Uterus (tissue), 4 donors: ENCODE results near the gene BDH1. TPM values are rescaled to one million over a fixed set of nuclear protein-coding genes. Genes with fewer than 3 reads are reported as not detected.
A peak's percentile ranks its signal among the peaks of the same experiment; 100 is the strongest.
"Not testable (repeated sequence)": the region's sequence is repeated elsewhere in the genome, so short reads cannot be mapped to it uniquely, and the experiment has no call there.

ENCODE experiments used
- DNase-seq, 2 donors: peaks; one replicate each; pipeline ENCODE4 v3.0.0-alpha.2; 2019 to 2020
- H3K27ac ChIP-seq, 2 donors: fragments of 200-600 bp; sonication (generic); 1 replicate in 1 of 2; 2 replicates in 1 of 2; pipeline ENCODE4 v1.5.1; 2016 to 2018
- H3K27me3 ChIP-seq, 2 donors: fragments of 200-600 bp; sonication (generic); one replicate each; pipeline ENCODE4 v1.5.1; 2018 to 2019; ENCODE audit warnings: control low read depth in 1 of 2
- H3K36me3 ChIP-seq, 2 donors: fragments of 200-600 bp; sonication (generic); one replicate each; pipeline ENCODE4 v1.5.1; 2019; ENCODE audit warnings: control low read depth in 1 of 2
- H3K4me1 ChIP-seq, 2 donors: fragments of 200-600 bp; sonication (generic); one replicate each; pipeline ENCODE4 v1.5.1; 2018 to 2019; ENCODE audit warnings: control low read depth in 1 of 2
- H3K4me3 ChIP-seq, 2 donors: fragments of 200-600 bp; sonication (generic); 1 replicate in 1 of 2; 2 replicates in 1 of 2; pipeline ENCODE4 v1.5.1; 2018 to 2019; ENCODE audit warnings: mild to moderate bottlenecking in 1 of 2
- H3K9me3 ChIP-seq, 2 donors: fragments of 200-600 bp; sonication (generic); one replicate each; pipeline ENCODE4 v1.5.1; 2019; ENCODE audit warnings: control low read depth in 1 of 2
- POLR2A ChIP-seq, 2 donors: fragments of 450-650 bp; IDR thresholded peaks; one replicate each; pipeline ENCODE4 v1.6.1; 2016; ENCODE audit warnings: antibody characterized with exemption in 2 of 2, mild to moderate bottlenecking in 1 of 2, moderate library complexity in 1 of 2
- intact Hi-C: fragments of 100-400 bp; cut with DNase I; formaldehyde crosslinking; loops from one replicate; pipeline ENCODE4 v1.15.1; 2023; ENCODE audit warnings: low total_unique reads
- total RNA-seq, 4 donors: library from RNA; depleted of rRNA in 3 of 4; stranded (reverse); fragments of >200 nt in 3 of 4; gene quantifications; one replicate each; pipeline versions ENCODE4 v1.1.0 to v1.2.4, GENCODE V29; 2014 to 2023
- TF ChIP-seq, protein P1 (sequence below), 4 experiments: fragments of 200-600 bp in 2 of 4; fragments of 450-650 bp in 2 of 4; sonication (generic) in 2 of 4; IDR thresholded peaks; one replicate each; pipeline ENCODE4 v1.5.1; 2016 to 2019; ENCODE audit warnings: antibody characterized with exemption in 4 of 4, mild to moderate bottlenecking in 2 of 4, moderate library complexity in 1 of 4
- donor health status: DM: yes; HTN: yes; CAD: no.

The BDH1 gene
- 10 to 100 TPM in 2 of 4 donors, 1 to 10 TPM in 2; 4.4 to 23.1 (median 8.6) TPM for total RNA-seq

DNA sequence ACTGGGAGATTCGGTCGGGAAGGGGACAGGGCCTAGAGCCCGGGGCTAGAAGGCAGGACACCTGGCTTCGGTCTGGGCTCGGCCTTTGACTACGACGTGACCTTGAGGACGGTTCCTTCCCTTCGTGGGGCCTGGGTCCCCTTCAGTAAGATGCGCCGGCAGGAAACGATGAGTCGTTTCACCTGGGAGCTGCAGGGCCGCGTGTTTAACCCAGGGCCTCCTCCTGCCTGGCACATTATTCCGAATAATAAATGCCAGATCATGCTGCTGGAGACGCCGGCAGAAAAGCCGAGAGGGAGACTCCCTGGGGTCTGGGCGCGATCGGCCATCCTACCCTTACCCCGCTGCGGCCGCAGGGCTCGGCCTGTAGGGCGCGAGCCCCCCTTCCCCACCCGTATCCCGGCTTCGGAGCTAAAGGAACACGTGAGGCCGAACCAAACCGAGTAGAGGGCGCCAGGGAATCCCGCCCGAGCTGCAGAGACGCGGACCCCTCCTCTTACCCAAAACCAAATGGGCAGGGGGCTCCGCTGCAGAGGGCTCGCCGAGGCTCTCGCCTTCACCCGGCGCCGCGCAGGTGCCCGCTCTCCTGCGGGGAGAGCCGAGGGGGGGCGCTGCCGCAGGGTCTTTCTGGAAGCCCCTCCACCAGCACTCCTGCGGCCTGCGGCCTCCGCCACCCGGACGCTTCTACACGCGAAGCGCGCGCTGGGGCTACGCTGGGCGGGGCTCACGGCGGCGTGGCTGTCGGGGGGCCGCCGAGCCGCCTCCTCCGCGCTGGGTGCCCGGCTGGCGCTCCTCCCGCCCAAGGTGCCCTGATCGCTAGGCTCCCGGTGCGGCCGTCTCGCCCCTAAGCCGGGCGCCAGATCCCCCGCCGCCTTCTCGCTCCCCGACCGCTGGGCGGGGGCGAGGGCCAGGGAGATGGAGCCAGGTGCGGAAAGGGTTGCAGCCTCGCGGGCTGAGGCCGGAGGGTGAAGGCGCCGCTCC is at the start of gene BDH1:
TSS of gene BDH1 (minus strand) at position 688 of the 981 bp plus-strand sequence. CDS start 9,525 bp downstream, outside the sequence.
- intact Hi-C loops, result no loop called here
- Histone ChIP-seq H3K27ac (peak within 1 kb of the TSS; percentile 76 to 94), H3K27me3 (no peaks in the 10 kb centered on the region), H3K4me1 (no peaks in the 10 kb centered on the region), H3K36me3 (no peaks in the 10 kb centered on the region), H3K9me3 (no peaks in the 10 kb centered on the region), H3K4me3 (peak within 1 kb of the TSS; percentile 67 to 88)
- DNase-seq, result peak; percentile 22 to 24
- TF ChIP-seq POLR2A (IDR thresholded peaks at IDR 0.05), result no peak
- TF ChIP-seq, protein P1, sequence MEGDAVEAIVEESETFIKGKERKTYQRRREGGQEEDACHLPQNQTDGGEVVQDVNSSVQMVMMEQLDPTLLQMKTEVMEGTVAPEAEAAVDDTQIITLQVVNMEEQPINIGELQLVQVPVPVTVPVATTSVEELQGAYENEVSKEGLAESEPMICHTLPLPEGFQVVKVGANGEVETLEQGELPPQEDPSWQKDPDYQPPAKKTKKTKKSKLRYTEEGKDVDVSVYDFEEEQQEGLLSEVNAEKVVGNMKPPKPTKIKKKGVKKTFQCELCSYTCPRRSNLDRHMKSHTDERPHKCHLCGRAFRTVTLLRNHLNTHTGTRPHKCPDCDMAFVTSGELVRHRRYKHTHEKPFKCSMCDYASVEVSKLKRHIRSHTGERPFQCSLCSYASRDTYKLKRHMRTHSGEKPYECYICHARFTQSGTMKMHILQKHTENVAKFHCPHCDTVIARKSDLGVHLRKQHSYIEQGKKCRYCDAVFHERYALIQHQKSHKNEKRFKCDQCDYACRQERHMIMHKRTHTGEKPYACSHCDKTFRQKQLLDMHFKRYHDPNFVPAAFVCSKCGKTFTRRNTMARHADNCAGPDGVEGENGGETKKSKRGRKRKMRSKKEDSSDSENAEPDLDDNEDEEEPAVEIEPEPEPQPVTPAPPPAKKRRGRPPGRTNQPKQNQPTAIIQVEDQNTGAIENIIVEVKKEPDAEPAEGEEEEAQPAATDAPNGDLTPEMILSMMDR (IDR thresholded peaks at IDR 0.05), result no peak

- Histone ChIP-seq H3K9me3 (no peaks in the 10 kb centered on the region), H3K4me1 (no peaks in the 10 kb centered on the region), H3K36me3 (no peaks in the 10 kb centered on the region), H3K27ac (no peak overlapping the region), H3K27me3 (no peaks in the 10 kb centered on the region), H3K4me3 (no peak overlapping the region)
- TF ChIP-seq POLR2A (IDR thresholded peaks at IDR 0.05), result no peak
- TF ChIP-seq, protein P1 (IDR thresholded peaks at IDR 0.05), result no peak
- no peak for DNase-seq
- intact Hi-C loops, result no loop called here
These were observed 47.7 kb upstream of the BDH1 start for GRCh38 chr3:197603317-197603933.

DNA sequence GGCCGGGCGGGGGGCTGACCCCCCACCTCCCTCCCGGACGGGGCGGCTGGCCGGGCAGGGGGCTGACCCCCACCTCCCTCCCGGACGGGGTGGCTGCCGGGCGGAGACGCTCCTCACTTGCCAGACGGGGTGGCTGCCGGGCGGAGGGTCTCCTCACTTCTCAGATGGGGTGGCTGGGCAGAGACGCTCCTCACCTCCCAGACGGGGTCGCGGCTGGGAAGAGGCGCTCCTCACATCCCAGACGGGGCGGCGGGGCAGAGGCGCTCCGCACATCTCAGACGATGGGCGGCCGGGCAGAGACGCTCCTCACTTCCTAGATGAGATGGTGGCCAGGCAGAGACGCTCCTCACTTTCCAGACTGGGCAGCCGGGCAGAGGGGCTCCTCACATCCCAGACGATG is 46.6 kb upstream of the BDH1 start:
- intact Hi-C loops, result not testable (repeated sequence)

GRCh38 chr3:197601566-197601840 is 45.7 kb upstream of the BDH1 start:
- H3K4me1 ChIP-seq, result not testable (repeated sequence)

More for the DNA sequence above, 46.6 kb upstream of the BDH1 start:
- H3K4me3 ChIP-seq, H3K9me3 ChIP-seq, H3K27ac ChIP-seq, DNase-seq, H3K4me1 ChIP-seq, H3K27me3 ChIP-seq, H3K36me3 ChIP-seq: not testable (repeated sequence)

GRCh38 chr3:197600796-197601565 is 45.2 kb upstream of the BDH1 start:
- TF ChIP-seq, protein P1 (IDR thresholded peaks at IDR 0.05), result no peak
- TF ChIP-seq POLR2A (IDR thresholded peaks at IDR 0.05), result no peak
- Histone ChIP-seq H3K4me1 (no peaks in the 10 kb centered on the region), H3K27ac (peak overlapping the region in 1 of 2 donors; percentile 14), H3K36me3 (no peaks in the 10 kb centered on the region), H3K4me3 (no peak overlapping the region), H3K9me3 (no peaks in the 10 kb centered on the region), H3K27me3 (no peaks in the 10 kb centered on the region)
- intact Hi-C loops, result no loop called here
- DNase-seq, result no peak

More at GRCh38 chr3:197601566-197601840, 45.7 kb upstream of the BDH1 start:
- DNase-seq, H3K9me3 ChIP-seq, H3K4me3 ChIP-seq, H3K36me3 ChIP-seq, H3K27me3 ChIP-seq, intact Hi-C loops: not testable (repeated sequence)
- peak overlapping the region in 1 of 2 donors; percentile 14 for H3K27ac ChIP-seq
